OCI-LY7 (cell line): ENCODE measurements around the gene STEAP3.

ENCODE experiments used
- EZH2phosphoT487 ChIP-seq: fragments of 200-600 bp; sonication (generic); IDR thresholded peaks from 2 replicates; pipeline ENCODE4 v1.6.1; 2018; ENCODE audit warnings: low read depth, borderline replicate concordance, mild to moderate bottlenecking, mixed run types, antibody characterized with exemption, low read length, moderate library complexity, mixed read lengths
- TF ChIP-seq, protein P1 (sequence below): fragments of 200-600 bp; sonication (generic); conservative IDR thresholded peaks from 2 replicates; pipeline ENCODE4 v1.5.1; 2014; ENCODE audit warnings: mild to moderate bottlenecking, antibody characterized with exemption, low read length, moderate library complexity, mixed read lengths

DNA sequence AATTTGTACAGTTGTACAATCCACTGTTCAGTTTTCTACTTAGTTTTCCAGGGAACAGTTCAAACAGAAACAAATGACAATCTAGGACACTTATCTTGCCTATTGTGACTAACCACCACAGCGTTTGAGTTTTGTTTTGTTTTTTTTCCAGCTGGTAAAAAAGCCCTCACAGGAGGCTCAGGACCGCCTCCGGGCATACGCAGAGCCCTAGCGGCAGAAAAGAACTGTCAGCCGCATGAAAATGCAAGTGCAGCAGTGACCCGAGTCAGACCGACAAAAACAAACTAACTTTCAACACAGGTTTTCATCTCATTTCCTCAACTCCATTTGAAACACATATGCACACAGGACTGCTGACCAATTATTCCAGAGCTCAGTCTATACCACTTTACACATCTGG lies 68.6 kb downstream of the STEAP3 start:
- TF ChIP-seq, protein P1, sequence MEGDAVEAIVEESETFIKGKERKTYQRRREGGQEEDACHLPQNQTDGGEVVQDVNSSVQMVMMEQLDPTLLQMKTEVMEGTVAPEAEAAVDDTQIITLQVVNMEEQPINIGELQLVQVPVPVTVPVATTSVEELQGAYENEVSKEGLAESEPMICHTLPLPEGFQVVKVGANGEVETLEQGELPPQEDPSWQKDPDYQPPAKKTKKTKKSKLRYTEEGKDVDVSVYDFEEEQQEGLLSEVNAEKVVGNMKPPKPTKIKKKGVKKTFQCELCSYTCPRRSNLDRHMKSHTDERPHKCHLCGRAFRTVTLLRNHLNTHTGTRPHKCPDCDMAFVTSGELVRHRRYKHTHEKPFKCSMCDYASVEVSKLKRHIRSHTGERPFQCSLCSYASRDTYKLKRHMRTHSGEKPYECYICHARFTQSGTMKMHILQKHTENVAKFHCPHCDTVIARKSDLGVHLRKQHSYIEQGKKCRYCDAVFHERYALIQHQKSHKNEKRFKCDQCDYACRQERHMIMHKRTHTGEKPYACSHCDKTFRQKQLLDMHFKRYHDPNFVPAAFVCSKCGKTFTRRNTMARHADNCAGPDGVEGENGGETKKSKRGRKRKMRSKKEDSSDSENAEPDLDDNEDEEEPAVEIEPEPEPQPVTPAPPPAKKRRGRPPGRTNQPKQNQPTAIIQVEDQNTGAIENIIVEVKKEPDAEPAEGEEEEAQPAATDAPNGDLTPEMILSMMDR = no peak
- no peak for TF ChIP-seq EZH2phosphoT487
